GM19324 (cell line): ENCODE measurements around the gene SPOP.
"Not testable (repeated sequence)": the region's sequence is repeated elsewhere in the genome, so short reads cannot be mapped to it uniquely, and the experiment has no call there.

Source experiments
- ATAC-seq: cut with Tn5 transposase; IDR thresholded peaks from one replicate; pipeline ENCODE4 v1.9.1; 2021; ENCODE audit warnings: mild to moderate bottlenecking, moderate library complexity; ENCODE audit not compliant: unreplicated experiment, low FRiP score

SPOP gene

DNA sequence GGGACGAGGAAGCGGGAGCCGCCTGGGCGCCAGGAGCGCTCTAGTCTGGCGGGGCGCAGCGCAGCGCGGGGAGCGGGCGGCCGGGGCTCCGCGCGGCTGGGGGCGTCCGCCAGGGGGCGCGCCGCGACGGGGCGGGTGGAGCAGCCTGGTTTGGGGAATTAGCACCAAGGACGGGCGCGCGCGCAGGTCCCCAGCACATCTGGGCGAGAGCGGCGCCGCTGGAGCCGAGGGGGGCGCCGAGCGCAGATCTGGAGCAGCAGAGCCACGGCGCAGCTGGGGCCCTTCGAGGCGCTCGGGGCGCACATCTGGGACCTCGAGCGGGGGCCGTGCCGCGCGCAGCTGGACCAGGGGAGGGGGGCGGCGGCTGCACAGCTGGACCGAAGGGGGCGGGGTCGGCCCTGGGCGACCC lies 102.2 kb downstream of the SPOP start, which contains the start of gene NXPH3:
Gene NXPH3, plus strand, starts transcription at position 193 of the 409 bp plus-strand sequence. CDS start 349 bp downstream, outside the sequence.
- ATAC-seq, result no peak

DNA sequence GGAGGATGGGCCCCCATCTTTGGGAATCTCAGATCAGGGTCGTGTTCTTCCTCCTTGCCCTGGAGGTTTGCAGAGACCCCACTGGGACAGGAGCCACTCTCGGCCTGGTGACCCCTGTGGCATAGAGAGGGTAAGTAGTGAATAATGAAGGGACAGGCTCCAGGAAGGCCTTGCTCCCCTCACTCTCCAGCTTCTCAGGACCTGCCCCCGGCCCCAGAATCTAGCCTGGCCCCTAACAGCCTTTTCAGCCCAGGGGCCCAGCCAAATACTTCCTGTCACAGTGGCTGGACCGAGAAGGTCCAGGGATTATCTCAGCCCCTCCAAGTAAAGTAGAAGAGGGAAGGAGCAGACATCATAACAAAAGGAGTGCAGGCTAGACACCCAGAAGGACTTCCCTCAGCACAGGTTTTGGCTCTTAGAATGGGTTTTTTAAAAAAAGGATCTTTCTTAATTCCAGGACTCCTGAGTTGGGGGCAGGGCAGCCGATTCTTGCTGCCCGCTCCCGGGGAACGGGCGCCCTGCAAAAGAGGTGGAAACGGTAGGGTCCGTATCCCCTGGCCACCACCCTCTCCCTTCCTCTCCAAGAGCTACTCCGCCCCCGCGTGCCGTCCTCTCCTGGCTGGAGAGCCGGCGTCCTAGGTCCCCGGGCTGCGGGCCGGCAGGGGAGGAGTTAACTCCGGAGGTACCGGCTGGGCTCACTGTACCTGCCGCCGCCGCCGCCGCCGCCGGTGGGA lies 102.8 kb downstream of the SPOP start:
- no peak for ATAC-seq

DNA sequence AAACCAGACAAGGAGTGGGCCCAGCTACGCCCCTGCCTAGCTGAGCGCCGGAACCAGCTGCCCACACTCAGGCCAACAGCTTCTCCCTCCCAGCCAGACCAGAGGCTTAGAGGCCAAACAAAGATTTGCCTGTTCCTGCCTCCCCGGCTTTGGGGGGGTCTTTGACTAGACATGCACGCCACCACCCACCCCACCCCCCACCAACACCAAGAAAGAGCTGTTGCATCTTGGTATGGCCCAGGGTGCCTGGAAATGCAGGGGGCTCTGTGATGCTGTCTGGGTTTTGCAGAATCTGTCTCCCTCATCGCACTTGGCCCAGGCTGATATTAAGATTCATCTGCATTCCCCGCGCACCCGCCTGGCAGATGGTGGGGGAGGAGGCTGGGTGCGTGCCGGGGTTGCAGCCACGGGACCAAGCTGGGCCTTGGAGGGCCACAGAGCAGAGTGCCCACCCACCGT lies 103.5 kb downstream of the SPOP start:
- ATAC-seq, result no peak

DNA sequence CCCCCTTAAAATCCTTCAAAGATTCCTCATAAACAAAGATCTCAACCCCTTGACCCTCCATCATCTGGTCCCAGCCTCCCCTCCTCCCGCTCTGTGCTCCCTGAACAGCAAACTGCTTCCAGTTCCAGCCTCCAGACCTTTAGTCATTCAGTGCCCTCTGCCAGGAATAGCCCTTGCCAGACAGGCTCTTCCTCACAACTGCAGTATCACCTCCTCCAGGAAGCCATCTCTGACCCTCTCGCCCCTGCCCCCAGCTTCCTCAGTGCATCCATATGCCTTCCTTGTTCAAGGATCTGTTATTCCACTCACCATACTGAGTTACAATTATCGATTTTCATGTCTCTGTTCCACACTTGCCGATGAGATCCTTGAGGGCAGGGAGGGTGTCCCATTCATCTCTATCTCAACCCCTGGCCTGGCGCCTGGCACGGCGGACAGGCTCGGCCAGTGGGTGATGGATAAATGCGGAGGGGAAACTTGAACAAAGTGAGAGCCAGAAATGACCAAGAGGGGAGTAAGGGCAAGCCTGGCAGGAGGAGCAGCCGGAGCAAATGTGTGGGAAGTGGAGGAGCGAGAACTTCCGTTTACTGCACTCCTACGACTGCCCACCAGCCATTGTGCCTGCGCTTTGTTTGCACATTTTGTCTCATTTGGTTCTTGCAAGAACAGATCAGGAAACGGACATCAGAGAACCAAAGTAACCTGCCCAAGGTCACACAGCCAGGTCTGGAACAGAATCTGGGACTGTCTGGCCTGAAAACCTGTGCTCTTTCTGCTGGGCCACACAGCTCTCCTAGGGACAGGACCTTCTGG lies 104.2 kb downstream of the SPOP start:
- no peak for ATAC-seq

DNA sequence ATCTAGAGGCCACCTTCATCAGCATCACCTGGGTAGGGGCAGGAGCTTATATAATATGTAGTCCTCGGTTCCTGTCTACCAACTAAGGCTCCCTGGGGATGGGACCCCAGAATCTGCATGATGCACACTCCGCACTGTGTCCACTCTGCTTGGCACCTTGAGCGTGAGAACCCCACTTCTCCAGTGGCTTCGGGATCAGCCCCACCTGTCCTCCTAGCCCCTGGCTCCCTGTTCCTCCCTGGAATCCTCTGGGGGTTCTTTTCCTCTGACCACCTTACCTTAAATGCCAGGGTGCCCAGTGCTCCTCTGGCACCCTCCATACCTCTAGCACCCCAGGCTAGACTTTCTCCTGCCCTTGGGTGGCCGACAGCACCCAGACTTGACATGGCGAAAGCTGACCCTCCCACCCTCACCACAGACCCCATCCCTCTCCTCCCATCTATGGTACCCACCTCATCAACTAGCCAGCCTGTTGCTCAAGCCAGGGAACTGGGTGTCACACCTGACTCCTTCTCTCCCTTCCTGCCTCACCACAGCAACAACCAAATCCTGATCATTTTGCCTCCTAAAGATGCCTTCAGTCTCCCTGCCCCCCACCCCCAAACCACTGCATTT lies 105.0 kb downstream of the SPOP start:
- no peak for ATAC-seq

GRCh38 chr17:49572226-49572625 lies 105.7 kb downstream of the SPOP start:
- no peak for ATAC-seq

DNA sequence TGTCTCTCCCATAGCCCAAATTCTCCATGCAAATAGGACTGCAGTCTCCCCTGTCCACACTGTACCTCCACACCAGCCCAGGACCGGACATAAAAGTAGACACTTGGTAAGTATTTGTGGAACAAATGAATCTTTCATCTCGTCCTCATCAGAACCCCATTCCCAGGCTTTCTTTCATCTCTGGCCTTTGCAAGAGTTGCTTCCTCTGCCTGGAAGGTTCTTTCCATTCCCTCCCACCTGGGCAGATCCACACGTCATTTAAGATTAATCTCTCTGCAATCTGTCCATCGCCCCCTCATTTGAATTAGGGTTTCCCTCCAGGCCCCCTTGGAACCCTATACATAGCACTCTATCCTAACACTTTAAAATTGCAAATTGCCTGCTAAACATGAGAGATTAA lies 106.1 kb downstream of the SPOP start:
- ATAC-seq, result no peak

DNA sequence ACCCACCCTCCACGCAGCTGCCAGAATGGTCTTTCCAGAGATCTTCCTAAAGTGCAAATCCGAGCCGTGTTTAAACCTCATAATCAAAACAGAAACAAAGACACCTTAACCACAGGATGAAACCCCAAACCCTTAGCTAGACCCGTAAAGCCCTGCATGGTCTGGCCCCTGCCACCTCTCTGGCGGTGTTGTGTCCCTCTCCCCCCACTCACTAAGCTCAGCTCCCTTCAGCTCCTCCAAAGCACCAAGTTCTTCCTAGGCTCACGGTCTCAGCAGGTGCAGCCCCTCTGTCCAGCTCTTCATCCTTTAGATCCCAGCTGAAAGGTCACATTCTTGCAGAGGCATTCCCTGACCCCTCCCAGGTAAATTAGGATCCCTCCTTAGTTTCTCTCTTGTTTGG lies 106.6 kb downstream of the SPOP start:
- ATAC-seq, result no peak

- no peak for ATAC-seq
Observed at GRCh38 chr17:49570540-49571242, 107.2 kb downstream of the SPOP start.

GRCh38 chr17:49568695-49569047 lies 109.2 kb downstream of the SPOP start:
- ATAC-seq, result not testable (repeated sequence)

- no peak for ATAC-seq
Observed at GRCh38 chr17:49567871-49568694, 109.8 kb downstream of the SPOP start.

- ATAC-seq, result no peak
Observed at GRCh38 chr17:49567104-49567521, 110.8 kb downstream of the SPOP start.

DNA sequence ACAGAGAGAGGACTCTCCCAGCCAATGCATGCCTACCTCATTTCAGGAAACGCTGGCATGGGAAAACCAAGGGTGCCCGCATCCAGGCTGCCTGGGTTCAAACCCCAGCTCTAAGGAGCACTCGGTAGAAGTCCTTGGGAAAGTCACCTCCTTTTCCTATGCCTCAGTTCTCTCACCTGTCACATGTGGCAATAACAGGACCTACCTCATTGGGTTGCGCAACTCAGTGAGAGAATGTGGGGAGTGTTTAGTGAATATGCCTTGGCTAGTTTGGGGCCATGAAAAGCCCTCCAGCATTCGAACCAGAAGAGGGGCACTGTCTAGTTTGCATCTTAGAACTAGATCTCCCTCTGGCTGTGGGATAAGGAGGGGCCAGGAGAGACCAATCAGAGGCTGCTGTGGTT lies 111.2 kb downstream of the SPOP start:
- ATAC-seq, result no peak

DNA sequence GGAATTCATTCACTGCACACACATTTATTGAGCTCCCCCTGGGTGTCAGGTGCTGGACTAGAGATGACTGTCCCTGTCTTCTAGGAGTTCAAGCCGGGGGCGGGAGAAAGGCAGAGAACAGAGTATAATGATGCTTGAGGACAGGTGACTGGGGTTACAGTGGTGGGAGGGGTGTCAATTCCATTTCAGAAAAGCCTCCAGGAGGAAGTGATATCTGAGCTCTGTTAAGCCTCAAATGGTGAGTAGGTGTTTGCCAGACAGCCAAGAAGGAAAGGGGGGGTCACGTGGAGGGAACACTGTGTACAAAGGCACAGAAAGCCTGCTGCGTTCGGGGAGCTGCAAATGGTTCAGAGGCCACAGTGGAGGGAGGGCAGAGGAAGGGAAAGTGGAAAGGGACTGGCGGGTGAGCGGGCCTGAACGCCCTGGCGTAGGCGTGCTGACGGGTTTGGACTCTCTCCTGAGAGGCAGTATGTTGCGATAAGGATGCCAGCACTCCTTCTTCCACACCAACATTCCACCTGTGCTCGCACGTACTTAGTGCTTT lies 111.9 kb downstream of the SPOP start:
- ATAC-seq, result no peak

- no peak for ATAC-seq
Observed at GRCh38 chr17:49564638-49565037, 113.3 kb downstream of the SPOP start.

- ATAC-seq, result no peak
Observed at GRCh38 chr17:49557312-49558024, 120.4 kb downstream of the SPOP start.

DNA sequence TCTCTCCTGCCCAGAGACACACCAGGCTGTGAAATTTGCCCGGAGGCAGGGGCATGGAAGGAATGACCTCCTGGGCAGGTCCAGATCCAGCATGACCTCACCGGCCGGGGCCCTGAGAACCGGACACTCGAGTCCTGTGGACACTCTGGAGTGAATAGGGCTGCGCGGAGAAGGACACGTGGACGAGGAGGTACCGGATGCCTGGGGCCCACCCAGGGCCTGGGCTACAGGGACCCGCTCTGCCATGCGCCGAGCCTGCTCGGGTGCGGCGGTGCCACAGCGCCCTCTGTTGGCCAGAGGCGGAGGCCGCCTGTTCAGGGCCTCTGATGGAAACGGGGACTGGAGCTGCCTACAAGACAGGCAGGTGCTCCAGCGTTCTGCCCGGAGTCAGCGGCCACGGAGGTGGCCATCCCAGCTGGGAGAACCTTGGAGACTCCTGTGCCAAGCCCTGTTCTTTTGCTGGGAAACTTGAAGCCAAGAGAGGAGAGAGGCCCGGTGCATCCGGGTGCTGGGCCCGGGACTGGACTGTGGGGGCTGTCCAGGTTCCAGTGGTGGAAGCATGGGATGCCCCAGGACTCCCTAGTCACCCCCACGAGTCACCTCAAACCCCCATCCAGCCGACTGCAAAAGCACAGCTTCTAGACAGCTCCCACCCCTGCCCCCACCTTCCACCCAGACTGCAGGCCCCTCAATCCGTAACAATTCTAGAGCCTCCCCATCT lies 121.5 kb downstream of the SPOP start:
- ATAC-seq, result no peak

DNA sequence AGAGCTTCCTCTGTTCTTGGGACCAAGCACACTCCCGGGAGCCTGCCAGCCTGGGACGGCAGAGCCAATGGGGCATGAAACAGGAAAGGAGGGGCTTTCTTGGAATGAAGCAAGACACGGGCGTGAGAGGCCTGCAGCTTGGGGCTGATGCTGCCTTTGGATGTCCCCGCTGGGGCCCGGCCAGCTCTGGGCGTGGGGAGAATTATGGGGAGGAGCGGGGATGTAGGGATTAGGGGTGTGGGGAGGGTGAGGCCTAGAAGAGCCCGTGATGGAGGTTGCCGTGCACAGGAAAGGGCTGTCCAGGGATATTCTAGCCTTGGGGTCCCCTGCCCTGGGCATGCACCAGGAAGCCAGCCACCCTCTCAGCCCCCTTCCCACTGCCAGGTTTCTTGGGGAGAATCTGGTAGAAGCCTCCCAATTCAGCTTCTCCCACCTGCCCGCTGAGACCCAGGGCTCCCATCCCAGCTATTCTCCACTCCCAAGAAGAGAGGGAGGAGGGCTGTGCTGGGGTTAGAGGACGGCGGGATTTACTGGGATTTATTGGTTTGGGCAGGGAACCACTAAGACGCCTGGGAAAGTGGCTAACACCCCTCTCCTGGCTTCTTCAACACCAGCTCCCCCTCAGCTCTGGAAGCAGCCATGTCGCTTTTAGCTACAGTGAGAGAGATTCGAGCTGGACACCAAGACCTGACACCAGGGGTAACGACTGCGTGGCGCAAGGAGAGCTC lies 122.2 kb downstream of the SPOP start:
- ATAC-seq, result no peak
